Astrocyte (in vitro differentiated cells and primary cell): ENCODE results near the gene ARHGDIA.

Source experiments
- EZH2 ChIP-seq: IDR thresholded peaks from 2 replicates; pipeline ENCODE4 v1.6.1; 2012; ENCODE audit warnings: mild to moderate bottlenecking, low read length, inconsistent platforms; ENCODE audit not compliant: insufficient read depth
- TF ChIP-seq, protein P1 (sequence below): IDR thresholded peaks from 2 replicates; pipeline ENCODE4 v1.5.1; 2011; ENCODE audit warnings: low read depth, mild to moderate bottlenecking, inconsistent platforms, low read length, moderate library complexity; ENCODE audit not compliant: insufficient read depth

DNA sequence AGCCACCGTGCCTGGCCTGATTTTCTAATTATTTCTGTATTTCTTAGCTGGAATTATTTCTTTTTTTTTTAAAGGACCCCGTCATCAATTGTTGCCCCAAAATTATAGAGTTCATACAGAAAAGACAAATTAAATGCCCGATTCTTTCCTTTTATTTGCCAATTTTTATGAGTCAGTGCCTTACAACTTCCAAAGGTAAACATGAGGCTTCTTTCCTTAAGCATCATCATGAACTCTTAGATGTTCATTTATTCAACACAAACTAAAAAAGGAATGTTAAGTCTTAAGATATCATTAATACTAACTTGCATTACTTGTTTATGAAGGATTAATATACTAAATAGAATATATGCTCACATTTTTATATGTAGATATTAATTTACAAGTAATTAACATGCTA, 7.2 kb upstream of the ARHGDIA start:
- TF ChIP-seq, protein P1, sequence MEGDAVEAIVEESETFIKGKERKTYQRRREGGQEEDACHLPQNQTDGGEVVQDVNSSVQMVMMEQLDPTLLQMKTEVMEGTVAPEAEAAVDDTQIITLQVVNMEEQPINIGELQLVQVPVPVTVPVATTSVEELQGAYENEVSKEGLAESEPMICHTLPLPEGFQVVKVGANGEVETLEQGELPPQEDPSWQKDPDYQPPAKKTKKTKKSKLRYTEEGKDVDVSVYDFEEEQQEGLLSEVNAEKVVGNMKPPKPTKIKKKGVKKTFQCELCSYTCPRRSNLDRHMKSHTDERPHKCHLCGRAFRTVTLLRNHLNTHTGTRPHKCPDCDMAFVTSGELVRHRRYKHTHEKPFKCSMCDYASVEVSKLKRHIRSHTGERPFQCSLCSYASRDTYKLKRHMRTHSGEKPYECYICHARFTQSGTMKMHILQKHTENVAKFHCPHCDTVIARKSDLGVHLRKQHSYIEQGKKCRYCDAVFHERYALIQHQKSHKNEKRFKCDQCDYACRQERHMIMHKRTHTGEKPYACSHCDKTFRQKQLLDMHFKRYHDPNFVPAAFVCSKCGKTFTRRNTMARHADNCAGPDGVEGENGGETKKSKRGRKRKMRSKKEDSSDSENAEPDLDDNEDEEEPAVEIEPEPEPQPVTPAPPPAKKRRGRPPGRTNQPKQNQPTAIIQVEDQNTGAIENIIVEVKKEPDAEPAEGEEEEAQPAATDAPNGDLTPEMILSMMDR, result no peak
- no peak for TF ChIP-seq EZH2
